ENCODE results near the gene FOXC2.

DNA sequence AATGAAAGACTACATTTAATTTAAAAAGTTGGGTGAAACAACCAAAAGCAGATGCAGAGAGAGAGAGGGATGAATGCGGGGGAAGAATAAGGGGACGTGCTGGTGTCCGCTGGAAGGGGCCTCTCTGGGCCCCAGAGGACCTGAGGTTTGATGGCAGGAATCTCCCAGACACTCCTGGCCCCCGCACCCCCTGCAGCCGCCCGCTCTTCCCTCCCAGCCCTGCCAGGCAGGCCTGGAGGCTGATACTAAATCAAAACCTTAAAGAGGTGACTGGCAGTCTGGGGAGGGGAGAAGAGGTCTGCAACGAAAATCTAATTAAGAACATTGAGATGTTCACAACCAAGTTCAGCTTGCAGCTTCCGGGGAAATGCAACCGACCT is 14.2 kb downstream of the FOXC2 start:
- TF ChIP-seq, protein P1, sequence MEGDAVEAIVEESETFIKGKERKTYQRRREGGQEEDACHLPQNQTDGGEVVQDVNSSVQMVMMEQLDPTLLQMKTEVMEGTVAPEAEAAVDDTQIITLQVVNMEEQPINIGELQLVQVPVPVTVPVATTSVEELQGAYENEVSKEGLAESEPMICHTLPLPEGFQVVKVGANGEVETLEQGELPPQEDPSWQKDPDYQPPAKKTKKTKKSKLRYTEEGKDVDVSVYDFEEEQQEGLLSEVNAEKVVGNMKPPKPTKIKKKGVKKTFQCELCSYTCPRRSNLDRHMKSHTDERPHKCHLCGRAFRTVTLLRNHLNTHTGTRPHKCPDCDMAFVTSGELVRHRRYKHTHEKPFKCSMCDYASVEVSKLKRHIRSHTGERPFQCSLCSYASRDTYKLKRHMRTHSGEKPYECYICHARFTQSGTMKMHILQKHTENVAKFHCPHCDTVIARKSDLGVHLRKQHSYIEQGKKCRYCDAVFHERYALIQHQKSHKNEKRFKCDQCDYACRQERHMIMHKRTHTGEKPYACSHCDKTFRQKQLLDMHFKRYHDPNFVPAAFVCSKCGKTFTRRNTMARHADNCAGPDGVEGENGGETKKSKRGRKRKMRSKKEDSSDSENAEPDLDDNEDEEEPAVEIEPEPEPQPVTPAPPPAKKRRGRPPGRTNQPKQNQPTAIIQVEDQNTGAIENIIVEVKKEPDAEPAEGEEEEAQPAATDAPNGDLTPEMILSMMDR (IDR thresholded peaks at IDR 0.05): no peak
- TF ChIP-seq POLR2A (IDR thresholded peaks at IDR 0.05): no peak
